ENCODE data around the gene CPXM1.

GRCh38 chr20:2836035-2836434, 35.6 kb upstream of the CPXM1 start:
- TF ChIP-seq YY1 (IDR thresholded peaks at IDR 0.05; ENCODE audit: insufficient read depth, insufficient read length), result no peak
- no peak for TF ChIP-seq SUZ12 (IDR thresholded peaks at IDR 0.05; ENCODE audit: extremely low read depth, insufficient read depth, insufficient read length)
- no peak for TF ChIP-seq ZNF274 (IDR thresholded peaks at IDR 0.05; ENCODE audit: low read depth, low read length)
